Left lung (tissue), 10 donors: ENCODE measurements around the gene TSPAN9. TPM values are rescaled to one million over a fixed set of nuclear protein-coding genes. Genes with fewer than 3 reads are reported as not detected.
A peak's percentile ranks its signal among the peaks of the same experiment; 100 is the strongest.

Experiments used
- ATAC-seq: fragments of 200-7000 bp; cut with Tn5 transposase; one replicate; pipeline ENCODE4 v1.9.1; 2020; ENCODE audit warnings: moderate library complexity
- DNase-seq, 4 donors: peaks; one replicate each; pipeline ENCODE4 v3.0.0-alpha.2; 2013 to 2020
- H3K27ac ChIP-seq, 2 donors: fragments of 200-600 bp; sonication (generic) in 1 of 2; one replicate each; pipeline versions ENCODE4 v1.5.0 to v1.8.0; 2020 to 2021
- H3K27me3 ChIP-seq, 2 donors: fragments of 200-600 bp; sonication (generic) in 1 of 2; one replicate each; pipeline versions ENCODE4 v1.5.0 to v1.8.0; 2020 to 2021
- H3K36me3 ChIP-seq, 2 donors: fragments of 200-600 bp; sonication (generic) in 1 of 2; one replicate each; pipeline versions ENCODE4 v1.5.0 to v1.8.0; 2020 to 2021
- H3K4me1 ChIP-seq, 2 donors: fragments of 200-600 bp; one replicate each; pipeline ENCODE4 v1.8.0; 2021
- H3K4me3 ChIP-seq, 2 donors: fragments of 200-600 bp; sonication (generic) in 1 of 2; one replicate each; pipeline versions ENCODE4 v1.5.0 to v1.8.0; 2020 to 2021; ENCODE audit warnings: mild to moderate bottlenecking in 1 of 2
- H3K9me3 ChIP-seq, 2 donors: fragments of 200-600 bp; sonication (generic) in 1 of 2; one replicate each; pipeline versions ENCODE4 v1.5.0 to v1.8.0; 2020 to 2021
- intact Hi-C, 2 donors: fragments of 100-400 bp; cut with DNase I; formaldehyde crosslinking; loops; one replicate each; pipeline versions ENCODE4 v1.11.2 to v1.14.2; 2022
- polyA plus RNA-seq, 6 donors: library from polyadenylated mRNA; unstranded; fragments of 120-200 nt; gene quantifications; one replicate each; pipeline ENCODE4 v1.2.1, GENCODE V29; 2013; ENCODE audit not compliant: insufficient read length in 6 of 6
- total RNA-seq, 2 donors: library from RNA; stranded (reverse); fragmentation: NEBNext Ultra II Directional; extraction: Animal tissue kit (Norgen Biotek cat#: 25700); gene quantifications; one replicate each; pipeline ENCODE4 v1.2.1, GENCODE V29; 2021
- TF ChIP-seq, protein P1 (sequence below), 2 donors: fragments of 200-600 bp; sonication (generic) in 1 of 2; IDR thresholded peaks; one replicate each; pipeline versions ENCODE4 v1.5.0 to v1.8.0; 2021; ENCODE audit warnings: antibody characterized with exemption in 2 of 2
- donor health status: DM: no; HTN: yes; CAD: no.
- donor health status: DM: no; HTN: no; CAD: no.

TSPAN9 gene
- total and polyA plus RNA-seq, 8 donors, result 35.6 to 98.6 (median 81.3) TPM

GRCh38 chr12:3097836-3098235 lies 20.7 kb downstream of the TSPAN9 start:
- intact Hi-C loops, result no loop called here
- DNase-seq, result peak in 1 of 4 donors; percentile 19
- peak; percentile 40 for ATAC-seq
- no peaks in the 10 kb centered on the region for H3K36me3 ChIP-seq
- H3K27ac ChIP-seq, result peak overlapping the region; percentile 63 to 74
- H3K4me1 ChIP-seq, result peaks cover 12 to 27% of the 10 kb centered on the region in 2 donors
- TF ChIP-seq, protein P1, sequence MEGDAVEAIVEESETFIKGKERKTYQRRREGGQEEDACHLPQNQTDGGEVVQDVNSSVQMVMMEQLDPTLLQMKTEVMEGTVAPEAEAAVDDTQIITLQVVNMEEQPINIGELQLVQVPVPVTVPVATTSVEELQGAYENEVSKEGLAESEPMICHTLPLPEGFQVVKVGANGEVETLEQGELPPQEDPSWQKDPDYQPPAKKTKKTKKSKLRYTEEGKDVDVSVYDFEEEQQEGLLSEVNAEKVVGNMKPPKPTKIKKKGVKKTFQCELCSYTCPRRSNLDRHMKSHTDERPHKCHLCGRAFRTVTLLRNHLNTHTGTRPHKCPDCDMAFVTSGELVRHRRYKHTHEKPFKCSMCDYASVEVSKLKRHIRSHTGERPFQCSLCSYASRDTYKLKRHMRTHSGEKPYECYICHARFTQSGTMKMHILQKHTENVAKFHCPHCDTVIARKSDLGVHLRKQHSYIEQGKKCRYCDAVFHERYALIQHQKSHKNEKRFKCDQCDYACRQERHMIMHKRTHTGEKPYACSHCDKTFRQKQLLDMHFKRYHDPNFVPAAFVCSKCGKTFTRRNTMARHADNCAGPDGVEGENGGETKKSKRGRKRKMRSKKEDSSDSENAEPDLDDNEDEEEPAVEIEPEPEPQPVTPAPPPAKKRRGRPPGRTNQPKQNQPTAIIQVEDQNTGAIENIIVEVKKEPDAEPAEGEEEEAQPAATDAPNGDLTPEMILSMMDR (IDR thresholded peaks at IDR 0.05), result no peak
- no peaks in the 10 kb centered on the region for H3K9me3 ChIP-seq
- no peaks in the 10 kb centered on the region for H3K27me3 ChIP-seq
- no peak overlapping the region for H3K4me3 ChIP-seq

- intact Hi-C loops, result no loop called here
- no peak for DNase-seq
- ATAC-seq, result no peak
- Histone ChIP-seq H3K4me1 (peaks cover 12 to 27% of the 10 kb centered on the region in 2 donors), H3K27ac (peak overlapping the region; percentile 63 to 74), H3K36me3 (no peaks in the 10 kb centered on the region), H3K4me3 (no peak overlapping the region), H3K27me3 (no peaks in the 10 kb centered on the region), H3K9me3 (no peaks in the 10 kb centered on the region)
- TF ChIP-seq, protein P1 (IDR thresholded peaks at IDR 0.05), result no peak
Measured at GRCh38 chr12:3098436-3098835, 21.3 kb downstream of the TSPAN9 start.

GRCh38 chr12:3099146-3099545 lies 22.0 kb downstream of the TSPAN9 start:
- ATAC-seq (no peak), DNase-seq (no peak)
- no peaks in the 10 kb centered on the region for H3K36me3 ChIP-seq
- no peak overlapping the region for H3K4me3 ChIP-seq
- peaks cover 12 to 27% of the 10 kb centered on the region in 2 donors for H3K4me1 ChIP-seq
- TF ChIP-seq, protein P1 (IDR thresholded peaks at IDR 0.05), result no peak
- H3K9me3 ChIP-seq, result no peaks in the 10 kb centered on the region
- intact Hi-C loops, result no loop called here
- H3K27ac ChIP-seq, result peak overlapping the region in 1 of 2 donors; percentile 74
- H3K27me3 ChIP-seq, result no peaks in the 10 kb centered on the region

- intact Hi-C loops, result no loop called here
- Histone ChIP-seq H3K9me3 (no peaks in the 10 kb centered on the region), H3K27me3 (no peaks in the 10 kb centered on the region), H3K4me1 (peaks cover 19 to 33% of the 10 kb centered on the region in 2 donors), H3K36me3 (no peaks in the 10 kb centered on the region), H3K27ac (no peak overlapping the region), H3K4me3 (no peak overlapping the region)
- TF ChIP-seq, protein P1 (IDR thresholded peaks at IDR 0.05), result no peak
- no peak for ATAC-seq
- no peak for DNase-seq
Measured at GRCh38 chr12:3101309-3102024, 24.3 kb downstream of the TSPAN9 start.

DNA sequence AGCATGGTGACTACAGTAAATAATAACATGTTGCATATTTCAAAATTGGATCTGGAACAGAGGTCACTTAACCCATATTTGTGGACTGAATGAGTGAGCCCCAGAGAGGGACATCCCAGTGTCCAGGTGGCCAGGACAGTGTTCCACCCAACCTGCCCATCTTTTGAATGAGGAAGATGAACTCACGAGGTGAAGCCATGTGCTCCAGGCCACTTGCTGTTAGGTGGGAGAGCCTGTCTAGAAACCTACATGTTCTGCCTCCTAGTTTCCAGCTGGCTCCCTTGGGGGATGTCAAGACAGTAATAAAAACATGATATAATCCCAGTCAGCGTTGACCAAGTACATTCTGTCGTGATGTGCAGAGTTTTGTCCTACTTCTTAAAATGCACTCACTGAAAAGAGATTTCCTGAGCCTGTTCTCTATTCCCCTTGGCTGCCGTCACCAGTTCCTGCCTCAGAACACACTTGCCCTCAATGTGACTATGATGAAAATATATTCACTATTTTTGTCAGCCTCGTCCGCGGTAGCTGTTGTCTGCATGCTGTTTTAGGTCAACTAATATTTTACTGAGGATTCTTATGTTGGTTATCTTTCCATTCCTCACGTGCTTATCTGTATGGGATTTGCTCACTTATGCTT lies 25.7 kb downstream of the TSPAN9 start:
- Histone ChIP-seq H3K27me3 (no peaks in the 10 kb centered on the region), H3K27ac (no peak overlapping the region), H3K9me3 (no peaks in the 10 kb centered on the region), H3K36me3 (no peaks in the 10 kb centered on the region), H3K4me3 (no peak overlapping the region), H3K4me1 (peaks cover 11 to 26% of the 10 kb centered on the region in 2 donors)
- TF ChIP-seq, protein P1 (IDR thresholded peaks at IDR 0.05), result no peak
- intact Hi-C loops, result no loop called here
- ATAC-seq, result no peak
- DNase-seq, result no peak
